Measurements from ENCODE around the gene TNS3.

Gene TNS3

GRCh38 chr7:47332213-47332612 lies 249.7 kb downstream of the TNS3 start:
- Histone ChIP-seq H3K4me1 (ENCODE audit: control insufficient read depth, low read length) (no peaks in the 10 kb centered on the region), H3K4me2 (ENCODE audit: low read length) (no peak overlapping the region), H3K9me3 (ENCODE audit: control insufficient read depth, insufficient read depth, low read length) (no peaks in the 10 kb centered on the region), H3F3A (ENCODE audit: control insufficient read depth, insufficient read depth) (no peaks in the 10 kb centered on the region), H4K20me1 (ENCODE audit: control insufficient read depth, insufficient read depth, low read depth, low read length) (no peaks in the 10 kb centered on the region), H3K27ac (ENCODE audit: low read depth, low read length) (no peak overlapping the region), H3K36me3 (ENCODE audit: control insufficient read depth, low read length) (no peaks in the 10 kb centered on the region), H3K9me2 (replicated peaks; ENCODE audit: control insufficient read depth, low read length) (no peaks in the 10 kb centered on the region), H3K4me3 (ENCODE audit: low read length) (no peak overlapping the region), H3K27me3 (ENCODE audit: control insufficient read depth, low read length) (no peaks in the 10 kb centered on the region), H3K79me2 (ENCODE audit: control insufficient read depth, low read length) (no peaks in the 10 kb centered on the region)
- TF ChIP-seq CTCF (IDR thresholded peaks at IDR 0.05; ENCODE audit: low read depth, low read length, poor library complexity, severe bottlenecking) (no peak), EZH2phosphoT487 (IDR thresholded peaks at IDR 0.05; ENCODE audit: borderline replicate concordance, low read length) (no peak)

GRCh38 chr7:47331179-47331565 lies 250.7 kb downstream of the TNS3 start:
- H3K4me2 ChIP-seq (ENCODE audit: low read length), result no peak overlapping the region
- no peak overlapping the region for H3K4me3 ChIP-seq (ENCODE audit: low read length)
- no peaks in the 10 kb centered on the region for H3K9me3 ChIP-seq (ENCODE audit: control insufficient read depth, insufficient read depth, low read length)
- H3K9me2 ChIP-seq (replicated peaks; ENCODE audit: control insufficient read depth, low read length), result no peaks in the 10 kb centered on the region
- no peak overlapping the region for H3K27ac ChIP-seq (ENCODE audit: low read depth, low read length)
- H4K20me1 ChIP-seq (ENCODE audit: control insufficient read depth, insufficient read depth, low read depth, low read length), result no peaks in the 10 kb centered on the region
- no peaks in the 10 kb centered on the region for H3F3A ChIP-seq (ENCODE audit: control insufficient read depth, insufficient read depth)
- H3K36me3 ChIP-seq (ENCODE audit: control insufficient read depth, low read length), result no peaks in the 10 kb centered on the region
- H3K79me2 ChIP-seq (ENCODE audit: control insufficient read depth, low read length), result no peaks in the 10 kb centered on the region
- no peaks in the 10 kb centered on the region for H3K4me1 ChIP-seq (ENCODE audit: control insufficient read depth, low read length)
- TF ChIP-seq CTCF (IDR thresholded peaks at IDR 0.05; ENCODE audit: low read depth, low read length, poor library complexity, severe bottlenecking), result no peak
- no peak for TF ChIP-seq EZH2phosphoT487 (IDR thresholded peaks at IDR 0.05; ENCODE audit: borderline replicate concordance, low read length)
- H3K27me3 ChIP-seq (ENCODE audit: control insufficient read depth, low read length), result no peaks in the 10 kb centered on the region

DNA sequence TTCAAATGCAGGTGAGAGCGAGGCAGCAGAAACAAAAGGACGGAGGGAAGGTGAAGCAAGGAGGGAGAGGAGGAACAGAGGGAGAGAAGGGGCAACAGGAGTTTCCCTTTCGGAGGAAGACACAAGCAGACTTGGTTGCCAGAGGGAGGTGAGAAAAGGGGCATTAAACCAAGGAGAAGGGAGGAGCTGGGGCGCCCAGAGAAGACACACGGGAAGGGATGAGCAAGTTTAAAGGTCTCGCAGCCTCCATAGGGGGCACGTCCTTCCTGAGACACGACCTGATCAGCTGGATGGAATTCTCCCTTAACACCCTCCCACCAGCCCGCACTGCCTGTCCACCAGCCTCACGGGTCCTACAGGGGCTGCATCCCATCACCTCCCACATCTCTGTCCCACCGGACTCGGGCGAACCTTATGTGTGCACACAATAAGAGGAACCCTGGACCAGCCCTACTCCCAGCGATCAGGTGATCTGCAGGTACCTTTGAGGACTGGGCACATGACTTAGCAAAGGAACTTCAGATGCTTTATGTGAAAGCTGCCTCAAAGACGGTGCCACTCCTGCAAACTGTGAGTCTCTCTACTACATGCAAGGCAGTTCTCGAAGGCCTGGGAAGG lies 251.2 kb downstream of the TNS3 start:
- Histone ChIP-seq H3K9me3 (ENCODE audit: control insufficient read depth, insufficient read depth, low read length) (no peaks in the 10 kb centered on the region), H4K20me1 (ENCODE audit: control insufficient read depth, insufficient read depth, low read depth, low read length) (no peaks in the 10 kb centered on the region), H3K79me2 (ENCODE audit: control insufficient read depth, low read length) (no peaks in the 10 kb centered on the region), H3K9me2 (replicated peaks; ENCODE audit: control insufficient read depth, low read length) (no peaks in the 10 kb centered on the region), H3K4me3 (ENCODE audit: low read length) (no peak overlapping the region), H3K4me2 (ENCODE audit: low read length) (no peak overlapping the region), H3K27me3 (ENCODE audit: control insufficient read depth, low read length) (no peaks in the 10 kb centered on the region), H3F3A (ENCODE audit: control insufficient read depth, insufficient read depth) (no peaks in the 10 kb centered on the region), H3K27ac (ENCODE audit: low read depth, low read length) (no peak overlapping the region), H3K36me3 (ENCODE audit: control insufficient read depth, low read length) (no peaks in the 10 kb centered on the region), H3K4me1 (ENCODE audit: control insufficient read depth, low read length) (no peaks in the 10 kb centered on the region)
- TF ChIP-seq CTCF (IDR thresholded peaks at IDR 0.05; ENCODE audit: low read depth, low read length, poor library complexity, severe bottlenecking) (no peak), EZH2phosphoT487 (IDR thresholded peaks at IDR 0.05; ENCODE audit: borderline replicate concordance, low read length) (no peak)

Data from DOHH2 (cell line).